HAP-1 (cell line): ENCODE results near the gene C1orf122.

Source experiments
- DNase-seq, 2 experiments: peaks; one replicate each; pipeline ENCODE4 v3.0.0-alpha.2; 2016 to 2020; ENCODE audit warnings: low spot score in 2 of 2
- H3K27me3 ChIP-seq: fragments of 250-450 bp; sonication (Bioruptor Pico); 2 replicates; pipeline ENCODE4 v1.5.1; 2020; ENCODE audit warnings: low read depth, mild to moderate bottlenecking, moderate library complexity
- H3K36me3 ChIP-seq: fragments of 250-450 bp; sonication (Bioruptor Pico); replicated peaks from 2 replicates; pipeline ENCODE4 v1.5.1; 2020; ENCODE audit warnings: mild to moderate bottlenecking
- H3K4me1 ChIP-seq: fragments of 250-450 bp; sonication (Bioruptor Pico); 2 replicates; pipeline ENCODE4 v1.5.1; 2020; ENCODE audit warnings: mild to moderate bottlenecking
- H3K4me3 ChIP-seq: fragments of 250-450 bp; sonication (Bioruptor Pico); 2 replicates; pipeline ENCODE4 v1.5.1; 2020; ENCODE audit warnings: mild to moderate bottlenecking, moderate library complexity
- H3K9me3 ChIP-seq: fragments of 250-450 bp; sonication (Bioruptor Pico); 2 replicates; pipeline ENCODE4 v1.5.1; 2020; ENCODE audit warnings: mild to moderate bottlenecking, moderate library complexity
- in situ Hi-C: fragments of 300-500 bp; cut with MboI; formaldehyde crosslinking; loops from 3 replicates; pipeline ENCODE4 v1.14.3; 2020; ENCODE audit warnings: low sequenced_read_pairs, inconsistent platforms, mixed read lengths

The C1orf122 gene

GRCh38 chr1:37814252-37814651 is 6.7 kb downstream of the C1orf122 start:
- peaks cover 26% of the 10 kb centered on the region for H3K36me3 ChIP-seq
- H3K27me3 ChIP-seq: no peaks in the 10 kb centered on the region
- no peaks in the 10 kb centered on the region for H3K9me3 ChIP-seq
- in situ Hi-C loops: no loop called here
- peaks cover 1% of the 10 kb centered on the region for H3K4me1 ChIP-seq
- H3K4me3 ChIP-seq: no peak overlapping the region
- DNase-seq: no peak

- no peak overlapping the region for H3K4me3 ChIP-seq
- H3K36me3 ChIP-seq: peaks cover 42% of the 10 kb centered on the region
- no peaks in the 10 kb centered on the region for H3K9me3 ChIP-seq
- peak in 1 of 2 experiments; percentile 39 for DNase-seq
- in situ Hi-C loops: no loop called here
- no peaks in the 10 kb centered on the region for H3K27me3 ChIP-seq
- no peaks in the 10 kb centered on the region for H3K4me1 ChIP-seq
Observed at GRCh38 chr1:37817481-37817880, 9.9 kb downstream of the C1orf122 start.

GRCh38 chr1:37821481-37821880 is 13.9 kb downstream of the C1orf122 start:
- Histone ChIP-seq H3K27me3 (no peaks in the 10 kb centered on the region), H3K9me3 (no peaks in the 10 kb centered on the region), H3K4me3 (no peak overlapping the region), H3K4me1 (no peaks in the 10 kb centered on the region), H3K36me3 (peaks cover 43% of the 10 kb centered on the region)
- no peak for DNase-seq
- in situ Hi-C loops: no loop called here

- Histone ChIP-seq H3K9me3 (no peaks in the 10 kb centered on the region), H3K27me3 (no peaks in the 10 kb centered on the region), H3K36me3 (peaks cover 35% of the 10 kb centered on the region), H3K4me1 (no peaks in the 10 kb centered on the region), H3K4me3 (no peak overlapping the region)
- no peak for DNase-seq
- in situ Hi-C loops: no loop called here
Observed at GRCh38 chr1:37822906-37823815, 15.6 kb downstream of the C1orf122 start.

GRCh38 chr1:37824001-37824400 is 16.4 kb downstream of the C1orf122 start:
- Histone ChIP-seq H3K4me3 (no peak overlapping the region), H3K4me1 (no peaks in the 10 kb centered on the region), H3K9me3 (no peaks in the 10 kb centered on the region), H3K27me3 (no peaks in the 10 kb centered on the region), H3K36me3 (peaks cover 38% of the 10 kb centered on the region)
- in situ Hi-C loops: no loop called here
- DNase-seq: no peak

GRCh38 chr1:37825506-37825905 is 17.9 kb downstream of the C1orf122 start:
- no peak for DNase-seq
- H3K36me3 ChIP-seq: peaks cover 40% of the 10 kb centered on the region
- in situ Hi-C loops: no loop called here
- no peak overlapping the region for H3K4me3 ChIP-seq
- H3K27me3 ChIP-seq: no peaks in the 10 kb centered on the region
- no peaks in the 10 kb centered on the region for H3K9me3 ChIP-seq
- H3K4me1 ChIP-seq: no peaks in the 10 kb centered on the region

GRCh38 chr1:37828410-37829074 is 21.0 kb downstream of the C1orf122 start:
- H3K36me3 ChIP-seq: peaks cover 44% of the 10 kb centered on the region
- in situ Hi-C loops: no loop called here

GRCh38 chr1:37831109-37831508 is 23.5 kb downstream of the C1orf122 start:
- no peak overlapping the region for H3K4me3 ChIP-seq
- peaks cover 61% of the 10 kb centered on the region for H3K36me3 ChIP-seq
- no peak for DNase-seq
- in situ Hi-C loops: no loop called here
- H3K4me1 ChIP-seq: no peaks in the 10 kb centered on the region
- H3K9me3 ChIP-seq: no peaks in the 10 kb centered on the region
- H3K27me3 ChIP-seq: no peaks in the 10 kb centered on the region

More at GRCh38 chr1:37828410-37829074, 21.0 kb downstream of the C1orf122 start:
- H3K4me1 ChIP-seq: no peaks in the 10 kb centered on the region
- no peak overlapping the region for H3K4me3 ChIP-seq
- H3K27me3 ChIP-seq: no peaks in the 10 kb centered on the region
- no peak for DNase-seq
- H3K9me3 ChIP-seq: no peaks in the 10 kb centered on the region

- H3K4me1 ChIP-seq: no peaks in the 10 kb centered on the region
- H3K9me3 ChIP-seq: no peaks in the 10 kb centered on the region
- no peak overlapping the region for H3K4me3 ChIP-seq
- DNase-seq: no peak
- no peaks in the 10 kb centered on the region for H3K27me3 ChIP-seq
- in situ Hi-C loops: no loop called here
- H3K36me3 ChIP-seq: peaks cover 65% of the 10 kb centered on the region
Observed at GRCh38 chr1:37831809-37832208, 24.2 kb downstream of the C1orf122 start.

GRCh38 chr1:37836788-37837187 is 29.2 kb downstream of the C1orf122 start:
- H3K27me3 ChIP-seq: no peaks in the 10 kb centered on the region
- in situ Hi-C loops: no loop called here
- no peaks in the 10 kb centered on the region for H3K4me1 ChIP-seq
- peaks cover 58% of the 10 kb centered on the region for H3K36me3 ChIP-seq
- no peak for DNase-seq
- H3K4me3 ChIP-seq: no peak overlapping the region
- no peaks in the 10 kb centered on the region for H3K9me3 ChIP-seq

GRCh38 chr1:37839676-37840075 is 32.1 kb downstream of the C1orf122 start:
- H3K4me3 ChIP-seq: no peak overlapping the region
- no peaks in the 10 kb centered on the region for H3K9me3 ChIP-seq
- in situ Hi-C loops: no loop called here
- no peaks in the 10 kb centered on the region for H3K4me1 ChIP-seq
- H3K36me3 ChIP-seq: peaks cover 37% of the 10 kb centered on the region
- no peak for DNase-seq
- no peaks in the 10 kb centered on the region for H3K27me3 ChIP-seq

GRCh38 chr1:37840711-37841110 is 33.1 kb downstream of the C1orf122 start:
- Histone ChIP-seq H3K36me3 (peaks cover 29% of the 10 kb centered on the region), H3K4me1 (no peaks in the 10 kb centered on the region), H3K9me3 (no peaks in the 10 kb centered on the region), H3K27me3 (no peaks in the 10 kb centered on the region), H3K4me3 (no peak overlapping the region)
- DNase-seq: no peak
- in situ Hi-C loops: no loop called here

GRCh38 chr1:37841652-37842051 is 34.1 kb downstream of the C1orf122 start:
- in situ Hi-C loops: no loop called here
- H3K36me3 ChIP-seq: peaks cover 23% of the 10 kb centered on the region
- no peak overlapping the region for H3K4me3 ChIP-seq
- DNase-seq: no peak
- H3K27me3 ChIP-seq: no peaks in the 10 kb centered on the region
- no peaks in the 10 kb centered on the region for H3K4me1 ChIP-seq
- H3K9me3 ChIP-seq: no peaks in the 10 kb centered on the region

GRCh38 chr1:37844536-37844935 is 36.9 kb downstream of the C1orf122 start:
- no peaks in the 10 kb centered on the region for H3K9me3 ChIP-seq
- H3K4me3 ChIP-seq: no peak overlapping the region
- H3K36me3 ChIP-seq: peaks cover 11% of the 10 kb centered on the region
- in situ Hi-C loops: no loop called here
- no peaks in the 10 kb centered on the region for H3K4me1 ChIP-seq
- no peaks in the 10 kb centered on the region for H3K27me3 ChIP-seq
- no peak for DNase-seq
